Measurements from ENCODE around the gene UBE2G2. TPM values are rescaled to one million over a fixed set of nuclear protein-coding genes. Genes with fewer than 3 reads are reported as not detected.

The UBE2G2 gene
- total RNA-seq, 2 experiments from 2014 or later = 89.9 to 96.8 TPM

DNA sequence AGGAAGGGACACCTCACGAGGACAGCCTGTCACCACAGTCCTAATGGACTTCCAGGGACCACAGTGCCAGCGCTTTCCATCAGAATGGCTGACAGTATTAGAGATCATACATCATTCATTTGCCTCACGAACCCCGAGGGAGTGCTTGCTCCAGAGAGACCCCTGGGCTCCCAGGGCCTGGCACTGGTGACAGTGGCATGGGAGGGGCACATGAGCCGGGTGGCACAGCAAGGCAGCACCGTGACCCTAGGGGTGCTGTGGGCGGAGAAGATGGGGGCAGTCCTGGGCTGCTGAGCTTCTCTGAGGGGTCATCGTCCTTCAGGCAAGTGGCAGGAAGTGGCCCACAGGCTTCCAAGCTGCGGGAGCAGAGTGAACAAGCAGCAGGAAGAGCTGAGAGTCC lies 73.9 kb downstream of the UBE2G2 start:
- ATAC-seq (ENCODE audit: poor library complexity) = no peak
- POLR2A ChIA-PET = no interaction called here
- Mint-ChIP-seq H3K4me1 (ENCODE audit: low read depth) (peaks cover 8% of the 10 kb centered on the region), H3K36me3 (ENCODE audit: low read depth) (no peaks in the 10 kb centered on the region), H3K27ac (no peak overlapping the region), H3K4me3 (no peak overlapping the region), H3K27me3 (peaks cover 52% of the 10 kb centered on the region), H3K9me3 (no peaks in the 10 kb centered on the region)
- no peaks in the 10 kb centered on the region for H3K36me3 ChIP-seq (ENCODE audit: insufficient read depth, low read length)
- no peak overlapping the region for H3K27ac ChIP-seq (ENCODE audit: low read depth in 1 of 2, low read length in 2 of 2)
- peaks cover 15% of the 10 kb centered on the region for H3K4me1 ChIP-seq (ENCODE audit: insufficient read depth, low read length)
- DNase-seq = no peak
- peaks cover 0 to 17% of the 10 kb centered on the region in 2 experiments for H3K9me3 ChIP-seq (ENCODE audit: control insufficient read depth in 1 of 2, insufficient read depth in 1 of 2, low read length in 2 of 2)
- intact Hi-C loops (cut with DNase I, micrococcal nuclease) = no loop called here
- H3K27me3 ChIP-seq (ENCODE audit: control insufficient read depth in 1 of 2, insufficient read depth in 2 of 2, low read length in 2 of 2) = peaks cover 14 to 31% of the 10 kb centered on the region in 2 experiments
- H3K4me3 ChIP-seq (ENCODE audit: low read length) = no peak overlapping the region
- CTCF ChIA-PET = no interaction called here
- TF ChIP-seq, protein P1, sequence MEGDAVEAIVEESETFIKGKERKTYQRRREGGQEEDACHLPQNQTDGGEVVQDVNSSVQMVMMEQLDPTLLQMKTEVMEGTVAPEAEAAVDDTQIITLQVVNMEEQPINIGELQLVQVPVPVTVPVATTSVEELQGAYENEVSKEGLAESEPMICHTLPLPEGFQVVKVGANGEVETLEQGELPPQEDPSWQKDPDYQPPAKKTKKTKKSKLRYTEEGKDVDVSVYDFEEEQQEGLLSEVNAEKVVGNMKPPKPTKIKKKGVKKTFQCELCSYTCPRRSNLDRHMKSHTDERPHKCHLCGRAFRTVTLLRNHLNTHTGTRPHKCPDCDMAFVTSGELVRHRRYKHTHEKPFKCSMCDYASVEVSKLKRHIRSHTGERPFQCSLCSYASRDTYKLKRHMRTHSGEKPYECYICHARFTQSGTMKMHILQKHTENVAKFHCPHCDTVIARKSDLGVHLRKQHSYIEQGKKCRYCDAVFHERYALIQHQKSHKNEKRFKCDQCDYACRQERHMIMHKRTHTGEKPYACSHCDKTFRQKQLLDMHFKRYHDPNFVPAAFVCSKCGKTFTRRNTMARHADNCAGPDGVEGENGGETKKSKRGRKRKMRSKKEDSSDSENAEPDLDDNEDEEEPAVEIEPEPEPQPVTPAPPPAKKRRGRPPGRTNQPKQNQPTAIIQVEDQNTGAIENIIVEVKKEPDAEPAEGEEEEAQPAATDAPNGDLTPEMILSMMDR (IDR thresholded peaks at IDR 0.05) = no peak

DNA sequence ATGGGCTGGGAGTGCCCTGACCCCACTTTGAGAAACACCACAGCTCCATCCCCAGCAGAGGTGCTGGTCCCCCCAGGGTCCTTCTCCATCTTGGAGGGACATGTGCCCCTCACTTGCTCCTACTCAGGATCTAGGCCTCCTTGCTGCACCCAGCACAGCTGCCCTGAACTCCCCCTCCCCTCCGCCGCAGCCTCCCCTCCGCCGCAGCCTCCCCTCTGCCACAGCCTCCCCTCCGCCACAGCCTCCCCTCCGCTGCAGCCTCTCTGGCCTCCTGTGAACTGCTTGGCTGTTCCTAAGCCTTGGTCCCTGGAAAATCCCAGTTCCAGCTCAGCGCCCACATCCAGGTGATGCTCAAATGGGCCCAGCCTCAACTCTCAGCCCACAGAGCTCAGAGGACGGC lies 74.3 kb downstream of the UBE2G2 start:
- Histone ChIP-seq H3K36me3 (ENCODE audit: insufficient read depth, low read length) (no peaks in the 10 kb centered on the region), H3K9me3 (ENCODE audit: control insufficient read depth in 1 of 2, insufficient read depth in 1 of 2, low read length in 2 of 2) (peaks cover 0 to 17% of the 10 kb centered on the region in 2 experiments), H3K4me3 (ENCODE audit: low read length) (no peak overlapping the region), H3K27ac (ENCODE audit: low read depth in 1 of 2, low read length in 2 of 2) (no peak overlapping the region), H3K4me1 (ENCODE audit: insufficient read depth, low read length) (peaks cover 17% of the 10 kb centered on the region), H3K27me3 (ENCODE audit: control insufficient read depth in 1 of 2, insufficient read depth in 2 of 2, low read length in 2 of 2) (peaks cover 17 to 33% of the 10 kb centered on the region in 2 experiments)
- Mint-ChIP-seq H3K36me3 (ENCODE audit: low read depth) (no peaks in the 10 kb centered on the region), H3K27ac (no peak overlapping the region), H3K9me3 (no peaks in the 10 kb centered on the region), H3K27me3 (peaks cover 56% of the 10 kb centered on the region), H3K4me3 (no peak overlapping the region), H3K4me1 (ENCODE audit: low read depth) (peaks cover 10% of the 10 kb centered on the region)
- CTCF ChIA-PET = no interaction called here
- ATAC-seq (ENCODE audit: poor library complexity) (no peak), DNase-seq (no peak)
- POLR2A ChIA-PET = no interaction called here
- TF ChIP-seq, protein P1 (IDR thresholded peaks at IDR 0.05) = no peak
- intact Hi-C loops (cut with DNase I, micrococcal nuclease) = no loop called here

DNA sequence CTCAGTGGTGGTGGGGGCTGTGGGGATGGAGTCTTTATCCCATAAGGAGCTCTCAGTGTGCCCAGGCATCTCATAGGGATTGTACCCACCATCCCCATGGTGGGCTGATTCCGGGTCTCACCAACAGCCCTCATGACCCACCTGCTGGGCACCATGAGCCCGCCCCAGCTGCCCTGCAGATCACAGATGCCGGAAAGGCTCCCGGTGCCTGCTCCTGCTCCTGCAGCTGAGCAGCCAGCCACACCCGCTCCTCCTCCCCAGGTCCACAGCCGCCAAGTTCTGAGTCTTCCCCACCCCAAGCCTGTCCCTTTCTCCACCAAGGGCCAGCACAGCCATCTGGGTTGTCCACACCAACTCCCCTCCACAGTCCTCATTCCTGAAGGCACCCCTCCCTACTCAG lies 74.8 kb downstream of the UBE2G2 start:
- CTCF ChIA-PET = no interaction called here
- no peaks in the 10 kb centered on the region for H3K9me3 Mint-ChIP-seq

More for the DNA sequence above, 74.8 kb downstream of the UBE2G2 start:
- no peak for ATAC-seq (ENCODE audit: poor library complexity)
- no peaks in the 10 kb centered on the region for H3K36me3 Mint-ChIP-seq (ENCODE audit: low read depth)
- intact Hi-C loops (cut with DNase I, micrococcal nuclease) = no loop called here
- TF ChIP-seq, protein P1 (IDR thresholded peaks at IDR 0.05) = no peak
- H3K4me1 Mint-ChIP-seq (ENCODE audit: low read depth) = peaks cover 10% of the 10 kb centered on the region
- H3K36me3 ChIP-seq (ENCODE audit: insufficient read depth, low read length) = no peaks in the 10 kb centered on the region
- no peak for DNase-seq
- H3K27me3 Mint-ChIP-seq = peaks cover 56% of the 10 kb centered on the region
- POLR2A ChIA-PET = no interaction called here
- H3K27ac ChIP-seq (ENCODE audit: low read depth in 1 of 2, low read length in 2 of 2) = no peak overlapping the region
- peaks cover 17% of the 10 kb centered on the region for H3K4me1 ChIP-seq (ENCODE audit: insufficient read depth, low read length)
- H3K27me3 ChIP-seq (ENCODE audit: control insufficient read depth in 1 of 2, insufficient read depth in 2 of 2, low read length in 2 of 2) = peaks cover 17 to 33% of the 10 kb centered on the region in 2 experiments
- no peak overlapping the region for H3K4me3 ChIP-seq (ENCODE audit: low read length)
- H3K4me3 Mint-ChIP-seq = no peak overlapping the region
- peaks cover 0 to 17% of the 10 kb centered on the region in 2 experiments for H3K9me3 ChIP-seq (ENCODE audit: control insufficient read depth in 1 of 2, insufficient read depth in 1 of 2, low read length in 2 of 2)
- no peak overlapping the region for H3K27ac Mint-ChIP-seq
